VCaP (cell line): ENCODE results near the gene KAT2A.

Source experiments
- H3K27ac ChIP-seq: fragments of 450-650 bp; 2 replicates; pipeline ENCODE4 v1.5.1; 2017
- CTCF ChIP-seq: fragments of 450-650 bp; conservative IDR thresholded peaks from 2 replicates; pipeline ENCODE4 v1.5.1; 2017; ENCODE audit warnings: mild to moderate bottlenecking, moderate library complexity

Gene KAT2A

GRCh38 chr17:42103221-42103954, 17.8 kb downstream of the KAT2A start:
- TF ChIP-seq CTCF: no peak
- H3K27ac ChIP-seq: no peak overlapping the region

- TF ChIP-seq CTCF: peak; percentile 69
Observed at GRCh38 chr17:42101513-42102292, 19.5 kb downstream of the KAT2A start.

GRCh38 chr17:42098730-42099399, 22.3 kb downstream of the KAT2A start:
- no peak for TF ChIP-seq CTCF
- no peak overlapping the region for H3K27ac ChIP-seq

More at GRCh38 chr17:42101513-42102292, 19.5 kb downstream of the KAT2A start:
- no peak overlapping the region for H3K27ac ChIP-seq

GRCh38 chr17:42097691-42098631, 23.2 kb downstream of the KAT2A start, which contains the start of gene ZNF385C:
TSS of gene ZNF385C (minus strand) at chr17:42098473. CDS start at chr17:42063056, 35,417 bp downstream.
- no peak for TF ChIP-seq CTCF
- H3K27ac ChIP-seq: no peak within 1 kb of the TSS

- no peak overlapping the region for H3K27ac ChIP-seq
- TF ChIP-seq CTCF: no peak
Observed at GRCh38 chr17:42096360-42097111, 24.6 kb downstream of the KAT2A start.

- H3K27ac ChIP-seq: no peak overlapping the region
- TF ChIP-seq CTCF: no peak
Observed at GRCh38 chr17:42094375-42095069, 26.6 kb downstream of the KAT2A start.
